Ishikawa (cell line): Measurements from ENCODE around the gene PFDN4.

Experiments used
- CEBPB ChIP-seq: IDR thresholded peaks from 2 replicates; pipeline ENCODE4 v1.6.1; 2012
- CREB1 ChIP-seq: IDR thresholded peaks from 2 replicates; pipeline ENCODE4 v1.6.1; 2012; ENCODE audit warnings: low read depth
- EGR1 ChIP-seq: IDR thresholded peaks from 2 replicates; pipeline ENCODE4 v1.6.1; 2012
- EP300 ChIP-seq: IDR thresholded peaks from 2 replicates; pipeline ENCODE4 v1.6.1; 2012; ENCODE audit warnings: borderline replicate concordance
- FOXM1 ChIP-seq: IDR thresholded peaks from 2 replicates; pipeline ENCODE4 v1.6.1; 2012; ENCODE audit warnings: low read depth, borderline replicate concordance
- NFIC ChIP-seq: IDR thresholded peaks from 2 replicates; pipeline ENCODE4 v1.6.1; 2012
- RAD21 ChIP-seq: IDR thresholded peaks from 2 replicates; pipeline ENCODE4 v1.6.1; 2012; ENCODE audit warnings: low read depth
- TAF1 ChIP-seq: IDR thresholded peaks from 2 replicates; pipeline ENCODE4 v1.6.1; 2012; ENCODE audit warnings: low read depth, mild to moderate bottlenecking
- TCF12 ChIP-seq: IDR thresholded peaks from 2 replicates; pipeline ENCODE4 v1.6.1; 2012; ENCODE audit warnings: low read depth
- TEAD4 ChIP-seq: IDR thresholded peaks from 2 replicates; pipeline ENCODE4 v1.6.1; 2012
- YY1 ChIP-seq: IDR thresholded peaks from 2 replicates; pipeline ENCODE4 v1.6.1; 2012; ENCODE audit warnings: low read depth
- ZBTB7A ChIP-seq: IDR thresholded peaks from 2 replicates; pipeline ENCODE4 v1.6.1; 2012; ENCODE audit warnings: low read depth
- TF ChIP-seq, protein P1 (sequence below): IDR thresholded peaks from 2 replicates; pipeline ENCODE4 v1.6.1; 2012; ENCODE audit warnings: low read depth, mild to moderate bottlenecking
- TF ChIP-seq, protein P2 (sequence below): IDR thresholded peaks from 2 replicates; pipeline ENCODE4 v1.6.1; 2012
- TF ChIP-seq, protein P3 (sequence below): IDR thresholded peaks from 2 replicates; pipeline ENCODE4 v1.6.1; 2012

Gene PFDN4

DNA sequence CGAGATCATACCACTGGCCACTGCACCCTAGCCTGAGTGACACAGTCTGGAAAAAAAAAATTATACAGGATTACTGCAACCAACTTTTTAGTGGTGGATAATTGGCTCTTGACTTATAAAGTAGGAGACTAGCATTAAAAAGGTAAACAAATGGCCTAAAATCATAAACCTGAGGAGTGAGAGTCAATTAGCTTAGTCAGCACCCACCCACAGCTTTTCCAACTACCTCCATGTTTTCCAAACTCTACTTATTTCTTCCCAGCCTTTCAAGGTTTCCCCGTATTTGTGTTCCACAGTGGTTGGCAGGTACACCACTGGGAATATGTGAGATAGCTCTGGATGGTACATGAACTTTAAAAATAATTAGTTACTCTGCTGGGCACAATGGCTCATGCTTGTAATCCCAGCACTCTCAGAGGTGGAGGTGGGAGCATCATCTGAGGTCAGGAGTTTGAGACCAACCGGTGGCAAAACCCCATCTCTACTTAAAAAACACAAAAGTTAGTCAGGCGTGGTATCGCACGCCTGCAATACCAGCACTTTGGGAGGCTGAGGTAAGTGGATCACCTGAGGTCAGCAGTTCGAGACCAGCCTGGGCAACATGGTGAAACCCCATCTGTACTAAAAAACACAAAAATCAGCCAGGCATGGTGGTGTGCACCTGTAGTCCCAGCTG, 40.8 kb upstream of the PFDN4 start:
- no peak for TF ChIP-seq TEAD4
- TF ChIP-seq CREB1 = no peak
- TF ChIP-seq, protein P1, sequence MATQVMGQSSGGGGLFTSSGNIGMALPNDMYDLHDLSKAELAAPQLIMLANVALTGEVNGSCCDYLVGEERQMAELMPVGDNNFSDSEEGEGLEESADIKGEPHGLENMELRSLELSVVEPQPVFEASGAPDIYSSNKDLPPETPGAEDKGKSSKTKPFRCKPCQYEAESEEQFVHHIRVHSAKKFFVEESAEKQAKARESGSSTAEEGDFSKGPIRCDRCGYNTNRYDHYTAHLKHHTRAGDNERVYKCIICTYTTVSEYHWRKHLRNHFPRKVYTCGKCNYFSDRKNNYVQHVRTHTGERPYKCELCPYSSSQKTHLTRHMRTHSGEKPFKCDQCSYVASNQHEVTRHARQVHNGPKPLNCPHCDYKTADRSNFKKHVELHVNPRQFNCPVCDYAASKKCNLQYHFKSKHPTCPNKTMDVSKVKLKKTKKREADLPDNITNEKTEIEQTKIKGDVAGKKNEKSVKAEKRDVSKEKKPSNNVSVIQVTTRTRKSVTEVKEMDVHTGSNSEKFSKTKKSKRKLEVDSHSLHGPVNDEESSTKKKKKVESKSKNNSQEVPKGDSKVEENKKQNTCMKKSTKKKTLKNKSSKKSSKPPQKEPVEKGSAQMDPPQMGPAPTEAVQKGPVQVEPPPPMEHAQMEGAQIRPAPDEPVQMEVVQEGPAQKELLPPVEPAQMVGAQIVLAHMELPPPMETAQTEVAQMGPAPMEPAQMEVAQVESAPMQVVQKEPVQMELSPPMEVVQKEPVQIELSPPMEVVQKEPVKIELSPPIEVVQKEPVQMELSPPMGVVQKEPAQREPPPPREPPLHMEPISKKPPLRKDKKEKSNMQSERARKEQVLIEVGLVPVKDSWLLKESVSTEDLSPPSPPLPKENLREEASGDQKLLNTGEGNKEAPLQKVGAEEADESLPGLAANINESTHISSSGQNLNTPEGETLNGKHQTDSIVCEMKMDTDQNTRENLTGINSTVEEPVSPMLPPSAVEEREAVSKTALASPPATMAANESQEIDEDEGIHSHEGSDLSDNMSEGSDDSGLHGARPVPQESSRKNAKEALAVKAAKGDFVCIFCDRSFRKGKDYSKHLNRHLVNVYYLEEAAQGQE = no peak
- no peak for TF ChIP-seq FOXM1
- TF ChIP-seq, protein P2, sequence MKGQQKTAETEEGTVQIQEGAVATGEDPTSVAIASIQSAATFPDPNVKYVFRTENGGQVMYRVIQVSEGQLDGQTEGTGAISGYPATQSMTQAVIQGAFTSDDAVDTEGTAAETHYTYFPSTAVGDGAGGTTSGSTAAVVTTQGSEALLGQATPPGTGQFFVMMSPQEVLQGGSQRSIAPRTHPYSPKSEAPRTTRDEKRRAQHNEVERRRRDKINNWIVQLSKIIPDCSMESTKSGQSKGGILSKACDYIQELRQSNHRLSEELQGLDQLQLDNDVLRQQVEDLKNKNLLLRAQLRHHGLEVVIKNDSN = no peak

DNA sequence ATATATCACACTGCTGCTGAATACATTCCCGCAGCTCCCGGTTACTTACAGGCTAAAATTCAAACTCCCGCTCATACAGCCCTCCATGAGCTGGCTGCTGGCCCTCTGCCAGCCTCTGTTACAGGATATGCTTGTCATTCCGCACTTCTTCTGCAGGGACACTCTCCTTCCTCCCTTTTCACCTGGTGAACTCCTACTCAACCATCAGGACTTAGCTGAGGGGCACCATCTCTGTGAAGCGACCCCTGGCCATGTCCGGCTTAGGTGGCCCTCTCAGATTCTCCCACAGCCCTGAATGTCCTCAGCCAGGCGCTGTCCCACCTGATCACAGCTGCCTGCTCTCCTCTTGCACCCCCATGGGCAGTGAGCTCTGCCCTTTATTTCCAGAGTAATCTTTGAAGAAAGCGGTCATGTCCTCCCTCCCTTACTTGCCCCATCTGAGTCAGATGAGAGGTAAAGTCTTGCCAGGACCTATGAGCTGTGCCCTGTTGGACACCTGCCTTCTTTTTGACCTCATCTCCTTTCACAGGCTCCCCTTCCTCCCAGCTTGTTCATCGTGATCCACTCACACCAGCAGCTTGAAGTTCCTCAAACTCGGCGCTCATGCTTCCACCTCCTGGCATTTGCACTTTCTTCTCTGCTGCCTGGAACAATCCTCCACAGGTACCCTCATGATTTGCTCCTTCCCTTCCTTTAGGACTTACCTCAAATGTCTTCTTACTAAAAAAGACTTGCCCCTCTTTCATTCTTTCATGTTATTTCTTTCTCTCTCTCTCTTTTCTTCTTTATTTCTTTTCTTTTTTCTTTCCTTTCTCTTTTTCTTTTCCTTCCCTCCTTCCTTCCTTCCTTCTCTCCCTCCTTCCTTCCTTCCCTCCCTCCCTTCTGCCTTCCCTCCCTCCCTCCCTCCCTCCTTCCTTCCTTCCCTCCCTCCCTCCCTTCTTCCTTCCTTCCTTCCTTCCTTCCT, 39.7 kb upstream of the PFDN4 start:
- TF ChIP-seq, protein P2 = no peak
- TF ChIP-seq, protein P3, sequence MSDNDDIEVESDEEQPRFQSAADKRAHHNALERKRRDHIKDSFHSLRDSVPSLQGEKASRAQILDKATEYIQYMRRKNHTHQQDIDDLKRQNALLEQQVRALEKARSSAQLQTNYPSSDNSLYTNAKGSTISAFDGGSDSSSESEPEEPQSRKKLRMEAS = no peak
- TF ChIP-seq NFIC = no peak
- TF ChIP-seq FOXM1 = no peak
- no peak for TF ChIP-seq TAF1
- no peak for TF ChIP-seq RAD21

DNA sequence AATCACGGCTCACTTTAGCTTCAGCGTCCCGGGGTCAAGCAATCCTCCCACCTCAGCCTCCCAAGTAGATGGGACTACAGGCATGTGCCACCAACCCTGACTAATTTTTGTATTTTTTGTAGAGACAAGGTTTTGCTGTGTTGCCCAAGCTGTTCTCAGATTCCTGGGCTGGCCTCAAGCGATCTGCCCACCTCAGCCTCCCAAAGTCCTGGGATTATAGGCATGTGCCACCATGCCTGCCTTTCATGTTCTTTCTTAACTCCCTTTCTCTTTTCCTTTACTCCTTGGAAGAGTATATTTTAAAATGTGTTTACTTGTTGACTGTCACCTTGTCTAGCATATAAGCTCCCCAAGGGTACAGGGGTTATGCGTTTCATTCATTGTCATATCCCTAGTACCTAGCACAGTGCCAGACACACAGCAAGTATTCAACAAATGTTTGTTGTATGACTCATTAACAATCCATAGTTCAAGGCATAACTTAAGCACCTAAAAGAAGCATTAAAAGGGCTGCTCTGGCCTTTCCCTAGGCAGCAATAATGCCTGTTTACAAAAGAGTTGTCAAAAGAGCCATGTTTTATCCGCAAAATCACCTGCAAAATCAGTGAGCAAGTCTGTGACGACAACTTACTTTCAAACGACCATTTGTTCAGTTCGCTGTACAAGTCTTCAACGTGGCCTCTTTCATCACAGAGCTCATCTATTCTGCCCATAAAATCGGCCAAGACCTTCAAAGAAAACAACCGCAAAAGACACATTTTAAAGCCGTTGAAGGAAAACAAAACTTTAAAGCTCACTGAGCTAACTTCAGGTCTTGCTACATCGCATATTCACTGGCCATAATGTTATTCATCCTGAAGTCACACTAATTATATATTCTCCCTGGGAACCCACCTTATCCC, 38.7 kb upstream of the PFDN4 start:
- no peak for TF ChIP-seq NFIC
- TF ChIP-seq, protein P3 = no peak
- no peak for TF ChIP-seq EGR1
- no peak for TF ChIP-seq TCF12
- TF ChIP-seq EP300 = no peak

DNA sequence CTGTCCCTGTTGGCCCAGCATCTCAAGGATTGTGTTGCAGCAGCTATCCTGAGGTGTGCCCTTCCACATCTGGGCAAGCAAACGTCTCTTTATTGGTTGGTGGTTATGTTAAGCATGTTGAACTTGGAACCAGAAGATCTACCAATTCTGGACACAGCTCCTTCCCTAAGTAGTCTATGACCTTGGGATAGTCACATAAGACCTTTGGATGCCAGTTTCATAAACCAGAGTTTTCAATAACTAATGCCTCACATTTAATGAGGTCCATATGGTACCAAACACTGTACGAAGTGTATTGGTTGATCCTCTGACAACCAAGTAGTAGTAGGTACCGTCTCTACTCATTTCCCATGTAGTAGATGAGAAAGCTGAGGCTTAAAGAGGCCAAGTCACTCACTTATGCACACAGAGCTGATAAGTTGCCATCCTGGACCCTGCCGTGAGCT, 37.8 kb upstream of the PFDN4 start:
- TF ChIP-seq TEAD4 (no peak), EGR1 (no peak)
- TF ChIP-seq, protein P3 = no peak
- TF ChIP-seq, protein P1 = no peak

DNA sequence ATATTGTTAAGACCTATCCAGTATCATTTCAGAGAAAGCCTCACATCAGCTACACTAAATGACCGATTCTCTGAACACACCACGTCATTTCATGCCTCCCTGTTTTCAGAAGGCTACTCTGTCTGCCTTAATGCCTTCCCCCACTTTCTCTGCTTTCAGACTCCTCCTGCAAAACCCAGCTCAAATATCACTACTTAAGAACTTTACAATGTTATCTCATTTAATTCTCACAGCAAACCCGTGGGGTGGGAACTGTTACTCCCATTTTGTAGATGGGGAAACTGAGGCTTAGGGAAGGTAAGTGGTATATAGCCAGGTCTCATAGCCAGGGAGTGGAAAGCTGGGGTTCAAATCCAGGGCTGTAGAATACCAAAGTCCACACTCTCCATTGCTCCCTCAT, 36.9 kb upstream of the PFDN4 start:
- TF ChIP-seq FOXM1 (no peak), TCF12 (no peak), EP300 (no peak), TAF1 (no peak), RAD21 (no peak), NFIC (no peak), CEBPB (no peak), EGR1 (no peak), ZBTB7A (no peak), YY1 (no peak), TEAD4 (no peak), CREB1 (no peak)
- TF ChIP-seq, protein P1 = no peak
- TF ChIP-seq, protein P2 = no peak
- TF ChIP-seq, protein P3 = no peak
